Hepatocyte (in vitro differentiated cells): ENCODE data around the gene CRIP3.

Experiments
- EZH2 ChIP-seq: fragments of 200-600 bp; sonication (generic); IDR thresholded peaks from 2 replicates; pipeline ENCODE4 v1.6.1; 2016; ENCODE audit warnings: antibody characterized with exemption, mild to moderate bottlenecking, borderline replicate concordance
- TF ChIP-seq, protein P1 (sequence below): fragments of 200-600 bp; sonication (generic); IDR thresholded peaks from 2 replicates; pipeline ENCODE4 v1.5.1; 2016; ENCODE audit warnings: antibody characterized with exemption, mild to moderate bottlenecking; ENCODE audit not compliant: poor library complexity

DNA sequence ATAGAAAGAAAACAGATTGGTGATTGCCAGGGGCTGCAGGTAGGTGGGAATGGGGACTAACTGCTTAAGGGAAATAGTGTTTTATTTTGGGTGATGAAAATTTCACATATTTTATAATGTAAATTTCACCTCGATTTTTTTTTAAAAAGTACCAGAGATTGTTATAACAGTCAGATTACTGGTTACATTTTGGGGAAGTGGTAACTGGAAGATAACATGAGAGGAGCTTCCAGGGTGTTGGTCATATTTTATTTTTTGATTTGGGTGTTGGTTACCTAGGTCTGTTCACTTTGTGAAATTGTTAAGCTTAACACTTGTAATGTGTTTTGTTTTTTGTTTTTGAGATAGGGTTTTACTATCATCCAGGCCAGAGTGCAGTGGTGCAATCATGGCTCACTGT is 17.2 kb upstream of the CRIP3 start:
- TF ChIP-seq, protein P1, sequence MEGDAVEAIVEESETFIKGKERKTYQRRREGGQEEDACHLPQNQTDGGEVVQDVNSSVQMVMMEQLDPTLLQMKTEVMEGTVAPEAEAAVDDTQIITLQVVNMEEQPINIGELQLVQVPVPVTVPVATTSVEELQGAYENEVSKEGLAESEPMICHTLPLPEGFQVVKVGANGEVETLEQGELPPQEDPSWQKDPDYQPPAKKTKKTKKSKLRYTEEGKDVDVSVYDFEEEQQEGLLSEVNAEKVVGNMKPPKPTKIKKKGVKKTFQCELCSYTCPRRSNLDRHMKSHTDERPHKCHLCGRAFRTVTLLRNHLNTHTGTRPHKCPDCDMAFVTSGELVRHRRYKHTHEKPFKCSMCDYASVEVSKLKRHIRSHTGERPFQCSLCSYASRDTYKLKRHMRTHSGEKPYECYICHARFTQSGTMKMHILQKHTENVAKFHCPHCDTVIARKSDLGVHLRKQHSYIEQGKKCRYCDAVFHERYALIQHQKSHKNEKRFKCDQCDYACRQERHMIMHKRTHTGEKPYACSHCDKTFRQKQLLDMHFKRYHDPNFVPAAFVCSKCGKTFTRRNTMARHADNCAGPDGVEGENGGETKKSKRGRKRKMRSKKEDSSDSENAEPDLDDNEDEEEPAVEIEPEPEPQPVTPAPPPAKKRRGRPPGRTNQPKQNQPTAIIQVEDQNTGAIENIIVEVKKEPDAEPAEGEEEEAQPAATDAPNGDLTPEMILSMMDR: no peak
- TF ChIP-seq EZH2: no peak
